ENCODE data around the gene FOXL3. TPM values are rescaled to one million over a fixed set of nuclear protein-coding genes. Genes with fewer than 3 reads are reported as not detected.
"Not testable (repeated sequence)": the region's sequence is repeated elsewhere in the genome, so short reads cannot be mapped to it uniquely, and the experiment has no call there.

FOXL3 gene
- total RNA-seq, 1 experiment from 2014 or later = not detected

- Histone ChIP-seq H3K9me3 (ENCODE audit: low read length) (peaks cover 31% of the 10 kb centered on the region), H3K9ac (ENCODE audit: low read length) (no peak overlapping the region), H3K4me1 (ENCODE audit: low read length) (no peaks in the 10 kb centered on the region), H3K9me2 (replicated peaks; ENCODE audit: insufficient read depth, low read length) (no peaks in the 10 kb centered on the region), H3K4me2 (ENCODE audit: low read depth, low read length, poor library complexity, severe bottlenecking) (no peak overlapping the region), H3K27ac (ENCODE audit: low read length) (no peak overlapping the region), H3K79me2 (ENCODE audit: low read length) (no peaks in the 10 kb centered on the region), H2AFZ (ENCODE audit: low read length) (no peak overlapping the region), H4K20me1 (ENCODE audit: insufficient read depth, low read depth, low read length) (no peaks in the 10 kb centered on the region), H3K27me3 (ENCODE audit: low read length) (no peaks in the 10 kb centered on the region), H3K4me3 (ENCODE audit: low read length) (no peak overlapping the region), H3K36me3 (ENCODE audit: insufficient read depth, low read length) (no peaks in the 10 kb centered on the region)
- DNase-seq = no peak
Measured at GRCh38 chr7:258476-259190, 31.3 kb upstream of the FOXL3 start.

- peaks cover 31% of the 10 kb centered on the region for H3K9me3 ChIP-seq (ENCODE audit: low read length)
- DNase-seq = no peak
- no peaks in the 10 kb centered on the region for H3K36me3 ChIP-seq (ENCODE audit: insufficient read depth, low read length)
- no peaks in the 10 kb centered on the region for H3K9me2 ChIP-seq (replicated peaks; ENCODE audit: insufficient read depth, low read length)
- H3K79me2 ChIP-seq (ENCODE audit: low read length) = no peaks in the 10 kb centered on the region
- no peak overlapping the region for H2AFZ ChIP-seq (ENCODE audit: low read length)
- no peak overlapping the region for H3K27ac ChIP-seq (ENCODE audit: low read length)
- no peaks in the 10 kb centered on the region for H3K4me1 ChIP-seq (ENCODE audit: low read length)
- H3K9ac ChIP-seq (ENCODE audit: low read length) = no peak overlapping the region
- no peaks in the 10 kb centered on the region for H3K27me3 ChIP-seq (ENCODE audit: low read length)
- no peak overlapping the region for H3K4me3 ChIP-seq (ENCODE audit: low read length)
- no peaks in the 10 kb centered on the region for H4K20me1 ChIP-seq (ENCODE audit: insufficient read depth, low read depth, low read length)
- no peak overlapping the region for H3K4me2 ChIP-seq (ENCODE audit: low read depth, low read length, poor library complexity, severe bottlenecking)
Measured at GRCh38 chr7:259191-259505, 30.8 kb upstream of the FOXL3 start.

- no peak overlapping the region for H2AFZ ChIP-seq (ENCODE audit: low read length)
- H3K79me2 ChIP-seq (ENCODE audit: low read length) = no peaks in the 10 kb centered on the region
- peaks cover 34% of the 10 kb centered on the region for H3K9me3 ChIP-seq (ENCODE audit: low read length)
- no peak overlapping the region for H3K9ac ChIP-seq (ENCODE audit: low read length)
- H3K4me1 ChIP-seq (ENCODE audit: low read length) = no peaks in the 10 kb centered on the region
- DNase-seq = no peak
- no peak overlapping the region for H3K4me3 ChIP-seq (ENCODE audit: low read length)
- H3K36me3 ChIP-seq (ENCODE audit: insufficient read depth, low read length) = no peaks in the 10 kb centered on the region
- H4K20me1 ChIP-seq (ENCODE audit: insufficient read depth, low read depth, low read length) = no peaks in the 10 kb centered on the region
- H3K9me2 ChIP-seq (replicated peaks; ENCODE audit: insufficient read depth, low read length) = no peaks in the 10 kb centered on the region
- H3K27me3 ChIP-seq (ENCODE audit: low read length) = no peaks in the 10 kb centered on the region
- H3K27ac ChIP-seq (ENCODE audit: low read length) = no peak overlapping the region
- no peak overlapping the region for H3K4me2 ChIP-seq (ENCODE audit: low read depth, low read length, poor library complexity, severe bottlenecking)
Measured at GRCh38 chr7:259751-260405, 30.1 kb upstream of the FOXL3 start.

DNA sequence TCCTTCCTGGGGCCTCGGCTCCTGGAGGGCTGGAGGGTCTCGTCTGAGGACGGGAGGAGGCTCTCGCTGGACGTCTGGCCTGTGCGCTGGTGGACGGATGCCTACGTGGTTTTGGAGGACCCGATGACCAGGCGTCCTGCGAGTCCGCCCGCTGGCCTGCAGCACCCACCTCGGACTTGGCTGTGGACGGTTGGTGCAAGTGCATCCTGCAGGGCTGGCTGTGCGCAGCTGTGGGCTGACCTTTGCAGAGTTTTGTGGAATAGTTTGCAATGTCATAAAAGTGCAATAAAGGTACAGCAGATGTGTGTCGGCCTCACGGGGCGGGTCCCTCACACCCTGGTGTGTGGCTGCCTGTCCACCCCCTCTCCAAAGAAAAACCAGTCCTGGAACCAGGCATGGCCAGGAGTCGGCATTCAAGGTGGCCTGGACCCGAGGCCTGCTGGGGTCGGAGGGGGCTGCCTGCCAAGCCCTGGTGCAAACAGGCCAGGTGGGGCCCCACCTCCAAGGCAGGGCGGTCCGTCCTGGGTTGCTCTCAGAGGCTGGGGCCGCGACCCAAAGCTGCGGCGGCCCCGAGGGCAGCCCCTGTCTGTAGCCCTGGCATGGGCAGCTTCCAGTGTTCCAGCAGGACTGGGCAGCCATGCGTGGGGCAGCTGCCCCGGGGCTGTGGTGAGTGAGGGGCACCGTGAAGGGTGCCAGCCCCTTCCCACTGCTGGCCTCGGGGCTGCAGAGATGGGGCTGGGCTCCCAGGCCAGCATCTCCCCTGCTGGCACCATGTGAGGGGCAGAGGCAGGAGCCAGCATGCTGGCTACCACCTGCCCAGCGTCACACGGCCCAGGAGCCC is 29.3 kb upstream of the FOXL3 start:
- H3K27me3 ChIP-seq (ENCODE audit: low read length) = no peaks in the 10 kb centered on the region
- no peak overlapping the region for H3K9ac ChIP-seq (ENCODE audit: low read length)
- H3K79me2 ChIP-seq (ENCODE audit: low read length) = no peaks in the 10 kb centered on the region
- no peak overlapping the region for H2AFZ ChIP-seq (ENCODE audit: low read length)
- H3K4me3 ChIP-seq (ENCODE audit: low read length) = no peak overlapping the region
- no peak overlapping the region for H3K4me2 ChIP-seq (ENCODE audit: low read depth, low read length, poor library complexity, severe bottlenecking)
- H3K4me1 ChIP-seq (ENCODE audit: low read length) = no peaks in the 10 kb centered on the region
- no peaks in the 10 kb centered on the region for H4K20me1 ChIP-seq (ENCODE audit: insufficient read depth, low read depth, low read length)
- DNase-seq = no peak
- H3K27ac ChIP-seq (ENCODE audit: low read length) = no peak overlapping the region
- peaks cover 34% of the 10 kb centered on the region for H3K9me3 ChIP-seq (ENCODE audit: low read length)
- H3K36me3 ChIP-seq (ENCODE audit: insufficient read depth, low read length) = no peaks in the 10 kb centered on the region
- no peaks in the 10 kb centered on the region for H3K9me2 ChIP-seq (replicated peaks; ENCODE audit: insufficient read depth, low read length)

- H3K79me2 ChIP-seq (ENCODE audit: low read length) = no peaks in the 10 kb centered on the region
- no peak overlapping the region for H3K9ac ChIP-seq (ENCODE audit: low read length)
- no peaks in the 10 kb centered on the region for H4K20me1 ChIP-seq (ENCODE audit: insufficient read depth, low read depth, low read length)
- H3K4me1 ChIP-seq (ENCODE audit: low read length) = no peaks in the 10 kb centered on the region
- no peak overlapping the region for H3K4me2 ChIP-seq (ENCODE audit: low read depth, low read length, poor library complexity, severe bottlenecking)
- no peaks in the 10 kb centered on the region for H3K27me3 ChIP-seq (ENCODE audit: low read length)
- peaks cover 34% of the 10 kb centered on the region for H3K9me3 ChIP-seq (ENCODE audit: low read length)
- peak overlapping the region; percentile 48; the same call in 1 of the 2 replicates for H3K4me3 ChIP-seq (ENCODE audit: low read length)
- H3K9me2 ChIP-seq (replicated peaks; ENCODE audit: insufficient read depth, low read length) = no peaks in the 10 kb centered on the region
- DNase-seq = no peak
- no peak overlapping the region for H3K27ac ChIP-seq (ENCODE audit: low read length)
- H2AFZ ChIP-seq (ENCODE audit: low read length) = no peak overlapping the region
- no peaks in the 10 kb centered on the region for H3K36me3 ChIP-seq (ENCODE audit: insufficient read depth, low read length)
Measured at GRCh38 chr7:261341-262250, 28.4 kb upstream of the FOXL3 start.

DNA sequence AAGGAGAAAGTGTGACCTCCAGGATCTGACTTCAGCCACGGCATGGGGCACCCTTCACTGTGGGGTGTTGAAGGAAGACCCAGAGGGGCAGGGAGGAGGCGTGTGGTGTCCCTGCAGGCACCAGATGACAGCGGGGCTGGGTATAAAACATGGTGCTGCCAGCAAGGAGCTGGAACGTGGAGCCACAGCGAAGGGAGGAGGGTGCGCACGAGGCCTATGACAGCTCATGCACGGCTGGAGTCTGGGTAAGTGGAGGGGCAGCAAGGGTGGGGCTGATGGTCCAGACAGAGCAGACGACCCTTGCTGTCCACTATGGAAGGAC is 27.8 kb upstream of the FOXL3 start:
- H3K9ac ChIP-seq (ENCODE audit: low read length) = no peak overlapping the region
- no peak overlapping the region for H2AFZ ChIP-seq (ENCODE audit: low read length)
- H3K27ac ChIP-seq (ENCODE audit: low read length) = no peak overlapping the region
- no peaks in the 10 kb centered on the region for H3K9me2 ChIP-seq (replicated peaks; ENCODE audit: insufficient read depth, low read length)
- H3K4me2 ChIP-seq (ENCODE audit: low read depth, low read length, poor library complexity, severe bottlenecking) = no peak overlapping the region
- no peaks in the 10 kb centered on the region for H3K27me3 ChIP-seq (ENCODE audit: low read length)
- no peak for DNase-seq
- peak overlapping the region; percentile 48; the same call in 1 of the 2 replicates for H3K4me3 ChIP-seq (ENCODE audit: low read length)
- H3K79me2 ChIP-seq (ENCODE audit: low read length) = no peaks in the 10 kb centered on the region
- peaks cover 34% of the 10 kb centered on the region for H3K9me3 ChIP-seq (ENCODE audit: low read length)
- no peaks in the 10 kb centered on the region for H3K36me3 ChIP-seq (ENCODE audit: insufficient read depth, low read length)
- H3K4me1 ChIP-seq (ENCODE audit: low read length) = no peaks in the 10 kb centered on the region
- no peaks in the 10 kb centered on the region for H4K20me1 ChIP-seq (ENCODE audit: insufficient read depth, low read depth, low read length)

DNA sequence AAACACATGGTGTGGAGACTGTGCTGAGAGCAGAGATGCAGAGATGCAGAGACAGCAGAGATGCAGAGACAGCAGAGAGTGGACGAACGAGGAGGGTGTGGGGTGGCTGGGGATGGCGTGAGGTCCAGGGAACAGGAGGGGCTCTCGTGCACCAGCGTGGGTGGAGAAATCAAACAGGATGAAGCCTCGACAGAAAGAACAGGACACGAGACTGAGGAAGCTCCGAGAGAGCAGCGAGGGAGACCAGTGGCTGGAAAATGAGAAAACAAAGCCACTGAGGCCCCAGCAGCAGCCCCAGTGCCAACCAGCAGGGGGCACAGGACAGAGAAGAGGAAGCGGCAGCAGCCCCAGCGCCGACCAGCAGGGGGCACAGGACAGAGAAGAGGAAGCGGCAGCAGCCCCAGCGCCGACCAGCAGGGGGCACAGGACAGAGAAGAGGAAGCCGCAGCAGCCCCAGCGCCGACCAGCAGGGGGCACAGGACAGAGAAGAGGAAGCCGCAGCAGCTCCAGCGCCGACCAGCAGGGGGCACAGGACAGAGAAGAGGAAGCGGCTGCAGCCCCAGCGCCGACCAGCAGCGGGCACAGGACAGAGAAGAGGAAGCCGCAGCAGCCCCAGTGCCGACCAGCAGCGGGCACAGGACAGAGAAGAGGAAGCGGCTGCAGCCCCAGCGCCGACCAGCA is 27.2 kb upstream of the FOXL3 start:
- DNase-seq; H3K27me3 ChIP-seq (ENCODE audit: low read length); H3K9ac ChIP-seq (ENCODE audit: low read length); H2AFZ ChIP-seq (ENCODE audit: low read length); H3K4me1 ChIP-seq (ENCODE audit: low read length); H3K4me2 ChIP-seq (ENCODE audit: low read depth, low read length, poor library complexity, severe bottlenecking); H3K36me3 ChIP-seq (ENCODE audit: insufficient read depth, low read length); H3K27ac ChIP-seq (ENCODE audit: low read length); H4K20me1 ChIP-seq (ENCODE audit: insufficient read depth, low read depth, low read length); H3K79me2 ChIP-seq (ENCODE audit: low read length); H3K9me2 ChIP-seq (replicated peaks; ENCODE audit: insufficient read depth, low read length): not testable (repeated sequence)
- Histone ChIP-seq H3K9me3 (ENCODE audit: low read length) (peaks cover 29% of the 10 kb centered on the region), H3K4me3 (ENCODE audit: low read length) (peak overlapping the region; percentile 48; the same call in 1 of the 2 replicates)

Measured in Karpas-422 (cell line).